PC-3 (cell line): ENCODE results near the gene GINS1. TPM values are rescaled to one million over a fixed set of nuclear protein-coding genes. Genes with fewer than 3 reads are reported as not detected.
A peak's percentile ranks its signal among the peaks of the same experiment; 100 is the strongest.

ENCODE experiments used
- ATAC-seq: fragments of 200-7000 bp; cut with Tn5 transposase; 2 replicates; pipeline ENCODE4 v1.9.1; 2020; ENCODE audit warnings: mild to moderate bottlenecking, moderate library complexity
- BruUV-seq: library from RNA; stranded (reverse); fragments of 400-500 nt; replicated peaks from 2 replicates; lab custom pipeline; 2021; lab: Mats Ljungman, UMichigan
- CTCF ChIA-PET: fragments of 300-600 bp; sonication (Branson Sonifier 250); formaldehyde crosslinking; loops from one replicate; lab custom pipeline; 2022; ENCODE audit warnings: antibody characterized with exemption; lab: Charles Lee
- POLR2A ChIA-PET: fragments of 300-600 bp; sonication (Branson Sonifier 250); formaldehyde crosslinking; loops from one replicate; lab custom pipeline; 2022; ENCODE audit warnings: antibody characterized with exemption; ENCODE audit not compliant: unreplicated experiment; lab: Charles Lee
- DNase-seq: peaks from one replicate; pipeline ENCODE4 v3.0.0-alpha.2; 2015
- H2AFZ ChIP-seq: fragments of 300-600 bp; sonication (generic); 2 replicates; pipeline ENCODE4 v1.6.0; 2016; ENCODE audit warnings: antibody characterized with exemption, low read length
- H3F3A ChIP-seq: fragments of 300-600 bp; sonication (generic); one replicate; pipeline ENCODE4 v1.6.0; 2017; ENCODE audit warnings: antibody characterized with exemption, low read length, control low read depth, mild to moderate bottlenecking; ENCODE audit not compliant: unreplicated experiment
- H3K27ac ChIP-seq: fragments of 300-600 bp; sonication (generic); 2 replicates; pipeline ENCODE4 v1.5.1; 2016; ENCODE audit warnings: mild to moderate bottlenecking, low read length
- H3K27me3 ChIP-seq: fragments of 300-600 bp; sonication (generic); 2 replicates; pipeline ENCODE4 v1.6.1; 2016; ENCODE audit warnings: low read length, mixed read lengths
- H3K36me3 ChIP-seq: fragments of 300-600 bp; sonication (generic); 2 replicates; pipeline ENCODE4 v1.6.1; 2016; ENCODE audit warnings: low read depth, mixed run types, low read length, mixed read lengths
- H3K4me1 ChIP-seq: fragments of 300-600 bp; sonication (generic); 2 replicates; pipeline ENCODE4 v1.5.1; 2016; ENCODE audit warnings: low read length; ENCODE audit not compliant: insufficient read depth
- H3K4me2 ChIP-seq: fragments of 300-600 bp; sonication (generic); 2 replicates; pipeline ENCODE4 v1.6.0; 2016; ENCODE audit warnings: low read length
- H3K4me3 ChIP-seq: fragments of 300-600 bp; sonication (generic); 2 replicates; pipeline ENCODE4 v1.5.1; 2016; ENCODE audit warnings: mild to moderate bottlenecking, low read length, mixed read lengths
- H3K79me2 ChIP-seq: fragments of 300-600 bp; sonication (generic); 2 replicates; pipeline ENCODE4 v1.6.1; 2017; ENCODE audit warnings: low read length, mixed read lengths
- H3K9ac ChIP-seq: fragments of 300-600 bp; sonication (generic); 2 replicates; pipeline ENCODE4 v1.6.0; 2016; ENCODE audit warnings: mild to moderate bottlenecking, low read length
- H3K9me2 ChIP-seq: fragments of 300-600 bp; sonication (generic); replicated peaks from 2 replicates; pipeline ENCODE4 v1.6.1; 2016; ENCODE audit warnings: mixed run types, low read length, mixed read lengths
- H3K9me3 ChIP-seq: fragments of 300-600 bp; sonication (generic); 2 replicates; pipeline ENCODE4 v1.6.1; 2016; ENCODE audit warnings: low read length, mixed read lengths
- H4K20me1 ChIP-seq: fragments of 300-600 bp; sonication (generic); 2 replicates; pipeline ENCODE4 v1.6.1; 2016; ENCODE audit warnings: low read length, mixed read lengths
- EZH2 ChIP-seq: fragments of 300-600 bp; sonication (generic); IDR thresholded peaks from one replicate; pipeline ENCODE4 v1.6.1; 2017; ENCODE audit warnings: antibody characterized with exemption, mild to moderate bottlenecking, low read length; ENCODE audit not compliant: unreplicated experiment
- EZH2phosphoT487 ChIP-seq: fragments of 300-600 bp; sonication (generic); IDR thresholded peaks from 2 replicates; pipeline ENCODE4 v1.6.1; 2018; ENCODE audit warnings: mild to moderate bottlenecking, antibody characterized with exemption, low read length, borderline replicate concordance
- intact Hi-C: fragments of 100-400 bp; cut with micrococcal nuclease; formaldehyde crosslinking; loops from 2 replicates; pipeline ENCODE4 v1.9.0; 2023
- total RNA-seq: library from RNA; depleted of rRNA; stranded (reverse); fragments of >200 nt; gene quantifications from 2 replicates; pipeline ENCODE4 v1.2.3, GENCODE V29; 2014
- TF ChIP-seq, protein P1 (sequence below): fragments of 300-600 bp; sonication (generic); conservative IDR thresholded peaks from 2 replicates; pipeline ENCODE4 v1.5.1; 2017; ENCODE audit warnings: antibody characterized with exemption, low read depth, mild to moderate bottlenecking, low read length

The GINS1 gene
- total RNA-seq, 1 experiment from 2014 or later = 28.1 TPM

DNA sequence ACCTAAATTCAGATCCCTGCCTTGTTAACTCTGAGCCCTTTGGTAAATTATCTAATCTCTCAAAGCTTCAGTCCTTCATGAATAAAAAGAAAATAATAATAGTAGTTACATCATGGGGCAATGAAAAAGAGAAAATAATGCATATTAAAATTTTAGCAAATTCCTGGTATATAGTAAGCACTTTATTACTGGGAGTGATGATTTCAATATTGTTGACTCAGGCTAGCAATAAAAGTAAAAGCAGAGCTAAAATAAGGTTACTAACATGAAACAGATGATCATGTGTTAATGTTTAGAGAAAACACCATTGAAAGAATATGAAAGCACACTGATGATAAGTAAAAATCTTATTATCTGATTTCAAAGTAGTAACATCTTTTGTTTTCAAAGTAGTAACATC, 13.6 kb downstream of the GINS1 start:
- Histone ChIP-seq H3K4me1 (peaks cover 8% of the 10 kb centered on the region), H3K9me2 (no peaks in the 10 kb centered on the region), H3K4me3 (no peak overlapping the region), H3K36me3 (peaks cover 56% of the 10 kb centered on the region), H3K4me2 (no peak overlapping the region), H3K27ac (no peak overlapping the region), H3K9me3 (no peaks in the 10 kb centered on the region), H3F3A (no peaks in the 10 kb centered on the region), H3K27me3 (no peaks in the 10 kb centered on the region), H4K20me1 (no peaks in the 10 kb centered on the region), H2AFZ (no peak overlapping the region), H3K9ac (no peak overlapping the region), H3K79me2 (0 out of 2 replicates have a peak, but pooled peaks cover 6% of the 10 kb centered on the region)
- no peak for DNase-seq
- ChIA-PET POLR2A (no interaction called here), CTCF (no interaction called here)
- ATAC-seq = peak; percentile 54
- BruUV-seq = no TSS peak
- TF ChIP-seq EZH2phosphoT487 (no peak), EZH2 (no peak)
- TF ChIP-seq, protein P1, sequence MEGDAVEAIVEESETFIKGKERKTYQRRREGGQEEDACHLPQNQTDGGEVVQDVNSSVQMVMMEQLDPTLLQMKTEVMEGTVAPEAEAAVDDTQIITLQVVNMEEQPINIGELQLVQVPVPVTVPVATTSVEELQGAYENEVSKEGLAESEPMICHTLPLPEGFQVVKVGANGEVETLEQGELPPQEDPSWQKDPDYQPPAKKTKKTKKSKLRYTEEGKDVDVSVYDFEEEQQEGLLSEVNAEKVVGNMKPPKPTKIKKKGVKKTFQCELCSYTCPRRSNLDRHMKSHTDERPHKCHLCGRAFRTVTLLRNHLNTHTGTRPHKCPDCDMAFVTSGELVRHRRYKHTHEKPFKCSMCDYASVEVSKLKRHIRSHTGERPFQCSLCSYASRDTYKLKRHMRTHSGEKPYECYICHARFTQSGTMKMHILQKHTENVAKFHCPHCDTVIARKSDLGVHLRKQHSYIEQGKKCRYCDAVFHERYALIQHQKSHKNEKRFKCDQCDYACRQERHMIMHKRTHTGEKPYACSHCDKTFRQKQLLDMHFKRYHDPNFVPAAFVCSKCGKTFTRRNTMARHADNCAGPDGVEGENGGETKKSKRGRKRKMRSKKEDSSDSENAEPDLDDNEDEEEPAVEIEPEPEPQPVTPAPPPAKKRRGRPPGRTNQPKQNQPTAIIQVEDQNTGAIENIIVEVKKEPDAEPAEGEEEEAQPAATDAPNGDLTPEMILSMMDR = no peak
- intact Hi-C loops = no loop called here

DNA sequence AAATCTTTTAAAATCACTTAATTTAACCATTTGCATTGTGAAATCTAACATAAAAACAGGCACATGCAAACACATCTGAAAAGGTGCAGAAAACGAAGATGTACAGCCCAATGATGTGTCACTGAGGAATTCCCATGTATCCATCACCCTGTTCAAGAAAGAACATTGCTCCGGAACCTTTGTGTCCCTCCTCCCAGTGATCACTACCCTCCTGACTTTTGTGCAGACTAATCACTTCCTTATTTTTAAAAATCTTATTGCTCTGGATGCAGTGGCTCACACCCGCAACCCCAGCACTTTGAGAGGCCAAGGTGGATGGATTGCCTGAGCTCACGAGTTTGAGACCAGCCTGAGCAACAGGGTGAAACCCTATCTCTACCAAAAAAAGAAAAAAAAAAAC, 14.6 kb downstream of the GINS1 start:
- BruUV-seq = no TSS peak
- Histone ChIP-seq H3K27ac (no peak overlapping the region), H3K9me3 (no peaks in the 10 kb centered on the region), H3K4me2 (no peak overlapping the region), H3K9ac (no peak overlapping the region), H2AFZ (no peak overlapping the region), H3K4me1 (peaks cover 8% of the 10 kb centered on the region), H3K27me3 (no peaks in the 10 kb centered on the region), H3F3A (no peaks in the 10 kb centered on the region), H3K4me3 (no peak overlapping the region), H3K36me3 (peaks cover 58% of the 10 kb centered on the region), H3K9me2 (no peaks in the 10 kb centered on the region), H4K20me1 (no peaks in the 10 kb centered on the region), H3K79me2 (0 out of 2 replicates have a peak, but pooled peaks cover under 1% of the 10 kb centered on the region)
- no peak for DNase-seq
- TF ChIP-seq, protein P1 = no peak
- TF ChIP-seq EZH2 (no peak), EZH2phosphoT487 (no peak)
- ChIA-PET POLR2A (no interaction called here), CTCF (no interaction called here)
- intact Hi-C loops = no loop called here
- no peak for ATAC-seq

GRCh38 chr20:25424536-25424935, 17.1 kb downstream of the GINS1 start:
- ChIA-PET CTCF (no interaction called here), POLR2A (no interaction called here)
- ATAC-seq = no peak
- Histone ChIP-seq H3K9me2 (no peaks in the 10 kb centered on the region), H3K27ac (no peak overlapping the region), H3K9ac (no peak overlapping the region), H2AFZ (no peak overlapping the region), H3K4me3 (no peak overlapping the region), H3K4me1 (no peaks in the 10 kb centered on the region), H4K20me1 (no peaks in the 10 kb centered on the region), H3K27me3 (no peaks in the 10 kb centered on the region), H3K79me2 (no peaks in the 10 kb centered on the region), H3K36me3 (peaks cover 59% of the 10 kb centered on the region), H3F3A (no peaks in the 10 kb centered on the region), H3K9me3 (no peaks in the 10 kb centered on the region), H3K4me2 (no peak overlapping the region)
- no peak for DNase-seq
- BruUV-seq = no TSS peak
- intact Hi-C loops = no loop called here
- TF ChIP-seq EZH2phosphoT487 (no peak), EZH2 (no peak)
- TF ChIP-seq, protein P1 = no peak
